Liver (tissue), 9 donors: ENCODE data around the gene PGC. TPM values are rescaled to one million over a fixed set of nuclear protein-coding genes. Genes with fewer than 3 reads are reported as not detected.

Experiments used
- DNase-seq: peaks from one replicate; pipeline ENCODE4 v3.0.0-alpha.2; 2017; ENCODE audit warnings: low spot score
- H3K27ac ChIP-seq, 2 donors: one replicate each; pipeline ENCODE4 v1.7.0; 2013; ENCODE audit warnings: inconsistent platforms in 2 of 2, low read length in 2 of 2, control low read depth in 1 of 2, low read depth in 1 of 2, mild to moderate bottlenecking in 1 of 2
- H3K27me3 ChIP-seq, 4 donors: one replicate each; pipeline versions ENCODE4 v1.6.1 to v1.7.0; 2013; ENCODE audit warnings: low read length in 3 of 4, inconsistent platforms in 1 of 4, mild to moderate bottlenecking in 1 of 4, moderate library complexity in 1 of 4; ENCODE audit not compliant: control insufficient read depth in 4 of 4, insufficient read depth in 4 of 4
- H3K36me3 ChIP-seq, 4 donors: one replicate each; pipeline versions ENCODE4 v1.6.1 to v1.7.0; 2013; ENCODE audit warnings: low read length in 3 of 4, mild to moderate bottlenecking in 3 of 4, low read depth in 1 of 4, moderate library complexity in 1 of 4; ENCODE audit not compliant: control insufficient read depth in 4 of 4, insufficient read depth in 3 of 4
- H3K4me1 ChIP-seq, 4 donors: one replicate each; pipeline versions ENCODE4 v1.6.1 to v1.7.0; 2013; ENCODE audit warnings: low read length in 3 of 4, mild to moderate bottlenecking in 3 of 4, moderate library complexity in 1 of 4; ENCODE audit not compliant: control insufficient read depth in 4 of 4, insufficient read depth in 4 of 4
- H3K4me3 ChIP-seq, 3 donors: one replicate each; pipeline versions ENCODE4 v1.6.1 to v1.7.0; 2013; ENCODE audit warnings: low read length in 3 of 3, control low read depth in 1 of 3, low read depth in 1 of 3, mild to moderate bottlenecking in 1 of 3
- H3K9ac ChIP-seq, 2 donors: one replicate each; pipeline ENCODE4 v1.7.0; 2013; ENCODE audit warnings: low read length in 2 of 2, mild to moderate bottlenecking in 2 of 2, moderate library complexity in 2 of 2, control low read depth in 1 of 2, low read depth in 1 of 2
- H3K9me3 ChIP-seq, 4 donors: one replicate each; pipeline versions ENCODE4 v1.6.1 to v1.7.0; 2013; ENCODE audit warnings: low read length in 3 of 4; ENCODE audit not compliant: control insufficient read depth in 4 of 4
- EGR1 ChIP-seq, 2 donors: IDR thresholded peaks; 2 replicates each; pipeline ENCODE4 v1.6.1; 2016 to 2018; ENCODE audit warnings: antibody characterized with exemption in 2 of 2, low read depth in 2 of 2
- FOXA1 ChIP-seq: IDR thresholded peaks from 2 replicates; pipeline ENCODE4 v1.6.1; 2016; ENCODE audit warnings: antibody characterized with exemption
- FOXA2 ChIP-seq: IDR thresholded peaks from 2 replicates; pipeline ENCODE4 v1.6.1; 2016; ENCODE audit warnings: antibody characterized with exemption
- GABPA ChIP-seq, 2 donors: IDR thresholded peaks in 1 of 2; conservative IDR thresholded peaks in 1 of 2; 2 replicates each; pipeline ENCODE4 v1.6.1; 2016; ENCODE audit warnings: antibody characterized with exemption in 2 of 2, mild to moderate bottlenecking in 1 of 2, moderate library complexity in 1 of 2
- HNF4A ChIP-seq, 2 donors: conservative IDR thresholded peaks; 2 replicates each; pipeline ENCODE4 v1.6.1; 2016; ENCODE audit warnings: antibody characterized with exemption in 2 of 2, mild to moderate bottlenecking in 2 of 2
- HNF4G ChIP-seq: IDR thresholded peaks from 2 replicates; pipeline ENCODE4 v1.6.1; 2016; ENCODE audit warnings: antibody characterized with exemption
- JUND ChIP-seq, 2 donors: IDR thresholded peaks; 2 replicates each; pipeline ENCODE4 v1.6.1; 2016; ENCODE audit warnings: antibody characterized with exemption in 2 of 2
- NR2F2 ChIP-seq: IDR thresholded peaks from 2 replicates; pipeline ENCODE4 v1.6.1; 2016; ENCODE audit warnings: antibody characterized with exemption
- RAD21 ChIP-seq, 2 donors: IDR thresholded peaks; 2 replicates each; pipeline ENCODE4 v1.6.1; 2016; ENCODE audit warnings: antibody characterized with exemption in 2 of 2, mild to moderate bottlenecking in 2 of 2
- SP1 ChIP-seq: IDR thresholded peaks from 2 replicates; pipeline ENCODE4 v1.6.1; 2018; ENCODE audit warnings: antibody characterized with exemption, mild to moderate bottlenecking
- TAF1 ChIP-seq: conservative IDR thresholded peaks from 2 replicates; pipeline ENCODE4 v1.6.1; 2016; ENCODE audit warnings: antibody characterized with exemption, mild to moderate bottlenecking
- YY1 ChIP-seq: IDR thresholded peaks from 2 replicates; pipeline ENCODE4 v1.6.1; 2016; ENCODE audit warnings: antibody characterized with exemption, mild to moderate bottlenecking
- WGBS: extraction: QIAGEN DNeasy Blood & Tissue Kit; methylation state at CpG from one replicate; pipeline ENCODE4 v1.1.7; 2013; 5-methylcytosine and 5-hydroxymethylcytosine counted together
- polyA plus RNA-seq, 2 donors: library from polyadenylated mRNA; stranded (reverse) in 1 of 2; unstranded in 1 of 2; fragments of 200-250 nt in 1 of 2; fragments of >200 nt in 1 of 2; fragmentation: Nextera tagmentation in 1 of 2; extraction: Ambion mirVana in 1 of 2; gene quantifications; one replicate each; pipeline versions ENCODE4 v1.2.1 to v1.2.3, GENCODE V29; 2013 to 2015
- total RNA-seq, 2 donors: library from RNA; depleted of rRNA; stranded (reverse); fragments of >200 nt; gene quantifications; one replicate each; pipeline ENCODE4 v1.2.3, GENCODE V29; 2014
- TF ChIP-seq, protein P1 (sequence below): IDR thresholded peaks from 2 replicates; pipeline ENCODE4 v1.6.1; 2016; ENCODE audit warnings: antibody characterized with exemption
- TF ChIP-seq, protein P2 (sequence below): IDR thresholded peaks from 2 replicates; pipeline ENCODE4 v1.6.1; 2016; ENCODE audit warnings: antibody characterized with exemption, mild to moderate bottlenecking
- TF ChIP-seq, protein P3 (sequence below): IDR thresholded peaks from 2 replicates; pipeline ENCODE4 v1.6.1; 2016; ENCODE audit warnings: antibody characterized with exemption
- donor health status: healthy.
- donor health status: healthy.
- donor health status: healthy.
- donor health status: healthy.
- donor health status: healthy.

Gene PGC
- total and polyA plus RNA-seq, 4 donors = 0.05 to 0.18 TPM; not detected in 2

DNA sequence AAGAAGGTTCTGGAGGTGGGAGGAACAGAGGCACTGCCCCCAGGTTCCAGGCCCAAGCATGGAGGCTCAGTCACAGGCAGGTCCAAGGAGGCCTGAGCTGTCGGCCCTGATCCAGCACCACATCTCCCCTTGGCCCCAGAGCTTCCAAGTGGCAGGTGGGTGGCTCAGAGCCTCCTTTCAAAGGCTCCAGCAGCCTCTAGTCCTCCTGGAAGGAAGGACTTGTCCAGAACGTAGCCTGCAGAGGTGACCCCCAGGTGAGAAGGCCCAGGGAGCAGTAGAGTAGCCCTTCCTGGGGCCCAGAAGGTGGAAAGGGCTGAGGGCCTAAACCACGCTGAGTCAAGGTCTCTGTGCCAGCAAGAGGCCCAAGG is 19.5 kb downstream of the PGC start:
- TF ChIP-seq HNF4A (conservative IDR thresholded peaks at IDR 0.05) (no peak), TAF1 (no peak), RAD21 (IDR thresholded peaks at IDR 0.05) (no peak), YY1 (no peak), FOXA2 (no peak), GABPA (IDR thresholded peaks at IDR 0.05 in 1 of 2, conservative IDR thresholded peaks at IDR 0.05 in 1 of 2) (no peak), FOXA1 (no peak), HNF4G (no peak), SP1 (no peak), NR2F2 (no peak)
- TF ChIP-seq, protein P1, sequence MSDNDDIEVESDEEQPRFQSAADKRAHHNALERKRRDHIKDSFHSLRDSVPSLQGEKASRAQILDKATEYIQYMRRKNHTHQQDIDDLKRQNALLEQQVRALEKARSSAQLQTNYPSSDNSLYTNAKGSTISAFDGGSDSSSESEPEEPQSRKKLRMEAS = no peak
- Histone ChIP-seq H3K9ac (no peak overlapping the region), H3K9me3 (no peaks in the 10 kb centered on the region), H3K4me3 (no peak overlapping the region), H3K36me3 (no peaks in the 10 kb centered on the region), H3K27me3 (no peaks in the 10 kb centered on the region), H3K27ac (no peak overlapping the region), H3K4me1 (peaks cover 0 to 4% (median under 1%) of the 10 kb centered on the region in 4 donors)
- WGBS = 89% methylated on average over 3 of the region's 3 CpGs
- no peak for DNase-seq

DNA sequence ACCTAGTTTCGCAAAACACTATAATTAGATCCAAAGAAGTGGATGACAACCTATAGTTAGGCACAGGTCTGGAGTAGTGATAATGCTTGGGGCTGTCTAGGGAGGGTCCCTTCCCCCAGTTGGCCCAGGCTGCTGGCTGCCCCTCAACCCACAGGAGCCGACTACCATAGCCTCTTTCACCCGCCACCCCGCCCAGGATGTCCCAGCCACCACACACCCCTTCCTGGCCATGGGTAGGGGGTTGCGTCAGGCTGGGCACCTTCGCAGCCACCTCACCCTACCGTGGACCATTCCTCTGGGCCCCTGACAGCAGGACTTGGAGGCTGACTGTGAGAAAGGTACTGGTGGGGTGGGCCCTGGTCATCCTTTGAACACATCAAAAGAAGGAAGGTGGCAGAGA is 20.3 kb downstream of the PGC start:
- H3K9ac ChIP-seq = no peak overlapping the region
- no peaks in the 10 kb centered on the region for H3K36me3 ChIP-seq
- no peak overlapping the region for H3K27ac ChIP-seq
- DNase-seq = no peak
- peaks cover 0 to 4% (median under 1%) of the 10 kb centered on the region in 4 donors for H3K4me1 ChIP-seq
- H3K9me3 ChIP-seq = no peaks in the 10 kb centered on the region
- TF ChIP-seq, protein P1 = no peak
- no peak for TF ChIP-seq HNF4G
- TF ChIP-seq, protein P2, sequence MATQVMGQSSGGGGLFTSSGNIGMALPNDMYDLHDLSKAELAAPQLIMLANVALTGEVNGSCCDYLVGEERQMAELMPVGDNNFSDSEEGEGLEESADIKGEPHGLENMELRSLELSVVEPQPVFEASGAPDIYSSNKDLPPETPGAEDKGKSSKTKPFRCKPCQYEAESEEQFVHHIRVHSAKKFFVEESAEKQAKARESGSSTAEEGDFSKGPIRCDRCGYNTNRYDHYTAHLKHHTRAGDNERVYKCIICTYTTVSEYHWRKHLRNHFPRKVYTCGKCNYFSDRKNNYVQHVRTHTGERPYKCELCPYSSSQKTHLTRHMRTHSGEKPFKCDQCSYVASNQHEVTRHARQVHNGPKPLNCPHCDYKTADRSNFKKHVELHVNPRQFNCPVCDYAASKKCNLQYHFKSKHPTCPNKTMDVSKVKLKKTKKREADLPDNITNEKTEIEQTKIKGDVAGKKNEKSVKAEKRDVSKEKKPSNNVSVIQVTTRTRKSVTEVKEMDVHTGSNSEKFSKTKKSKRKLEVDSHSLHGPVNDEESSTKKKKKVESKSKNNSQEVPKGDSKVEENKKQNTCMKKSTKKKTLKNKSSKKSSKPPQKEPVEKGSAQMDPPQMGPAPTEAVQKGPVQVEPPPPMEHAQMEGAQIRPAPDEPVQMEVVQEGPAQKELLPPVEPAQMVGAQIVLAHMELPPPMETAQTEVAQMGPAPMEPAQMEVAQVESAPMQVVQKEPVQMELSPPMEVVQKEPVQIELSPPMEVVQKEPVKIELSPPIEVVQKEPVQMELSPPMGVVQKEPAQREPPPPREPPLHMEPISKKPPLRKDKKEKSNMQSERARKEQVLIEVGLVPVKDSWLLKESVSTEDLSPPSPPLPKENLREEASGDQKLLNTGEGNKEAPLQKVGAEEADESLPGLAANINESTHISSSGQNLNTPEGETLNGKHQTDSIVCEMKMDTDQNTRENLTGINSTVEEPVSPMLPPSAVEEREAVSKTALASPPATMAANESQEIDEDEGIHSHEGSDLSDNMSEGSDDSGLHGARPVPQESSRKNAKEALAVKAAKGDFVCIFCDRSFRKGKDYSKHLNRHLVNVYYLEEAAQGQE = no peak
- TF ChIP-seq EGR1 (IDR thresholded peaks at IDR 0.05; ENCODE audit: low read depth in 2 of 2) = no peak
- TF ChIP-seq JUND (IDR thresholded peaks at IDR 0.05) = no peak
- no peak for TF ChIP-seq GABPA (IDR thresholded peaks at IDR 0.05 in 1 of 2, conservative IDR thresholded peaks at IDR 0.05 in 1 of 2)
- TF ChIP-seq YY1 = no peak
- no peak for TF ChIP-seq RAD21 (IDR thresholded peaks at IDR 0.05)
- TF ChIP-seq, protein P3, sequence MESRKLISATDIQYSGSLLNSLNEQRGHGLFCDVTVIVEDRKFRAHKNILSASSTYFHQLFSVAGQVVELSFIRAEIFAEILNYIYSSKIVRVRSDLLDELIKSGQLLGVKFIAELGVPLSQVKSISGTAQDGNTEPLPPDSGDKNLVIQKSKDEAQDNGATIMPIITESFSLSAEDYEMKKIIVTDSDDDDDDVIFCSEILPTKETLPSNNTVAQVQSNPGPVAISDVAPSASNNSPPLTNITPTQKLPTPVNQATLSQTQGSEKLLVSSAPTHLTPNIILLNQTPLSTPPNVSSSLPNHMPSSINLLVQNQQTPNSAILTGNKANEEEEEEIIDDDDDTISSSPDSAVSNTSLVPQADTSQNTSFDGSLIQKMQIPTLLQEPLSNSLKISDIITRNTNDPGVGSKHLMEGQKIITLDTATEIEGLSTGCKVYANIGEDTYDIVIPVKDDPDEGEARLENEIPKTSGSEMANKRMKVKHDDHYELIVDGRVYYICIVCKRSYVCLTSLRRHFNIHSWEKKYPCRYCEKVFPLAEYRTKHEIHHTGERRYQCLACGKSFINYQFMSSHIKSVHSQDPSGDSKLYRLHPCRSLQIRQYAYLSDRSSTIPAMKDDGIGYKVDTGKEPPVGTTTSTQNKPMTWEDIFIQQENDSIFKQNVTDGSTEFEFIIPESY = no peak
- no peak for TF ChIP-seq TAF1
- 88% methylated on average over 7 of the region's 7 CpGs for WGBS
- H3K4me3 ChIP-seq = no peak overlapping the region
- no peaks in the 10 kb centered on the region for H3K27me3 ChIP-seq
